WTC11 (cell line): ENCODE results near the gene PRX. TPM values are rescaled to one million over a fixed set of nuclear protein-coding genes. Genes with fewer than 3 reads are reported as not detected.
A peak's percentile ranks its signal among the peaks of the same experiment; 100 is the strongest.

Experiments
- ATAC-seq: fragments of 200-7000 bp; cut with Tn5 transposase; 2 replicates; pipeline ENCODE4 v1.10.0; 2021; ENCODE audit warnings: mild to moderate bottlenecking, moderate library complexity
- Bru-seq: library from RNA; stranded (reverse); fragments of 400-500 nt; gene quantifications from one replicate; lab custom pipeline; 2021; lab: Mats Ljungman, UMichigan
- CTCF ChIA-PET: fragments of 300-600 bp; sonication (Branson Sonifier 250); formaldehyde crosslinking; loops from one replicate; lab custom pipeline; 2021; ENCODE audit warnings: antibody characterized with exemption; lab: Charles Lee
- POLR2A ChIA-PET: fragments of 350-600 bp; sonication (Branson Sonifier 250); formaldehyde crosslinking; loops from one replicate; lab custom pipeline; 2021; ENCODE audit warnings: antibody characterized with exemption; lab: Charles Lee
- DNase-seq: peaks from one replicate; pipeline ENCODE4 v3.0.0; 2021; ENCODE audit warnings: low spot score
- H3K27ac Mint-ChIP-seq: 2 replicates; pipeline ENCODE4 v1.8.0; 2021; ENCODE audit warnings: mixed read lengths
- H3K27me3 Mint-ChIP-seq: 2 replicates; pipeline ENCODE4 v1.8.0; 2021; ENCODE audit warnings: low read depth, mild to moderate bottlenecking, moderate library complexity, mixed read lengths
- H3K36me3 Mint-ChIP-seq: 2 replicates; pipeline ENCODE4 v1.8.0; 2021; ENCODE audit warnings: mixed read lengths
- H3K4me1 Mint-ChIP-seq: 2 replicates; pipeline ENCODE4 v1.8.0; 2022; ENCODE audit warnings: mixed read lengths
- H3K4me3 Mint-ChIP-seq: 2 replicates; pipeline ENCODE4 v1.8.0; 2021; ENCODE audit warnings: mild to moderate bottlenecking, moderate library complexity, mixed read lengths
- H3K9me3 Mint-ChIP-seq: 2 replicates; pipeline ENCODE4 v1.8.0; 2021; ENCODE audit warnings: mixed read lengths
- GABPB1 ChIP-seq: sonication (generic); formaldehyde crosslinking; IDR thresholded peaks from 2 replicates; pipeline ENCODE4 v1.8.1; 2023; ENCODE audit warnings: mild to moderate bottlenecking, missing genetic modification reagents
- GRHL2 ChIP-seq: fragments of 250-450 bp; sonication (Bioruptor Pico); IDR thresholded peaks from 2 replicates; pipeline ENCODE4 v1.8.0; 2022; ENCODE audit warnings: mild to moderate bottlenecking, moderate library complexity; ENCODE audit not compliant: insufficient replicate concordance, severe bottlenecking
- GTF2I ChIP-seq: fragments of 250-450 bp; sonication (Bioruptor Pico); conservative IDR thresholded peaks from 2 replicates; pipeline ENCODE4 v1.4.0; 2021; ENCODE audit warnings: mild to moderate bottlenecking
- NR1H2 ChIP-seq: sonication (generic); formaldehyde crosslinking; IDR thresholded peaks from 2 replicates; pipeline ENCODE4 v1.9.0; 2021; ENCODE audit warnings: mild to moderate bottlenecking, moderate library complexity, missing genetic modification reagents
- SP1 ChIP-seq: sonication (generic); formaldehyde crosslinking; conservative IDR thresholded peaks from 2 replicates; pipeline ENCODE4 v1.8.1; 2022; ENCODE audit warnings: missing genetic modification reagents
- ZNF232 ChIP-seq: sonication (generic); formaldehyde crosslinking; IDR thresholded peaks from 2 replicates; pipeline ENCODE4 v1.8.0; 2022; ENCODE audit warnings: mild to moderate bottlenecking, missing genetic modification reagents
- long read RNA-seq, 3 experiments: library from RNA in 1 of 3; library from capped mRNA in 1 of 3; library from polyadenylated mRNA in 1 of 3; unstranded in 2 of 3; stranded (forward) in 1 of 3; transcript quantifications; one replicate each; pipeline ENCODE4 v2.0.0, GENCODE V29; 2021
- total RNA-seq: library from RNA; stranded (reverse); gene quantifications from 3 replicates; pipeline ENCODE4 v1.2.3, GENCODE V29; 2021
- TF ChIP-seq, protein P1 (sequence below): sonication (generic); formaldehyde crosslinking; IDR thresholded peaks from 2 replicates; pipeline ENCODE4 v1.8.0; 2022; ENCODE audit warnings: missing genetic modification reagents
- TF ChIP-seq, protein P2 (sequence below): fragments of 250-450 bp; sonication (Bioruptor Pico); IDR thresholded peaks from 2 replicates; pipeline ENCODE4 v1.9.0; 2021; ENCODE audit warnings: mild to moderate bottlenecking
- TF ChIP-seq, protein P3 (sequence below): fragments of 250-450 bp; sonication (Bioruptor Pico); IDR thresholded peaks from 2 replicates; pipeline ENCODE4 v1.9.0; 2021; ENCODE audit warnings: moderate library complexity, mild to moderate bottlenecking, inconsistent platforms, borderline replicate concordance
- TF ChIP-seq, protein P4 (sequence below): sonication (generic); formaldehyde crosslinking; IDR thresholded peaks from 2 replicates; pipeline ENCODE4 v1.8.0; 2023; ENCODE audit warnings: missing genetic modification reagents
- TF ChIP-seq, protein P5 (sequence below): sonication (generic); formaldehyde crosslinking; IDR thresholded peaks from 2 replicates; pipeline ENCODE4 v1.8.1; 2023; ENCODE audit warnings: mild to moderate bottlenecking, missing genetic modification reagents
- TF ChIP-seq, protein P6 (sequence below): sonication (generic); formaldehyde crosslinking; IDR thresholded peaks from 2 replicates; pipeline ENCODE4 v1.8.1; 2022; ENCODE audit warnings: missing genetic modification reagents, borderline replicate concordance

PRX gene, protein sequence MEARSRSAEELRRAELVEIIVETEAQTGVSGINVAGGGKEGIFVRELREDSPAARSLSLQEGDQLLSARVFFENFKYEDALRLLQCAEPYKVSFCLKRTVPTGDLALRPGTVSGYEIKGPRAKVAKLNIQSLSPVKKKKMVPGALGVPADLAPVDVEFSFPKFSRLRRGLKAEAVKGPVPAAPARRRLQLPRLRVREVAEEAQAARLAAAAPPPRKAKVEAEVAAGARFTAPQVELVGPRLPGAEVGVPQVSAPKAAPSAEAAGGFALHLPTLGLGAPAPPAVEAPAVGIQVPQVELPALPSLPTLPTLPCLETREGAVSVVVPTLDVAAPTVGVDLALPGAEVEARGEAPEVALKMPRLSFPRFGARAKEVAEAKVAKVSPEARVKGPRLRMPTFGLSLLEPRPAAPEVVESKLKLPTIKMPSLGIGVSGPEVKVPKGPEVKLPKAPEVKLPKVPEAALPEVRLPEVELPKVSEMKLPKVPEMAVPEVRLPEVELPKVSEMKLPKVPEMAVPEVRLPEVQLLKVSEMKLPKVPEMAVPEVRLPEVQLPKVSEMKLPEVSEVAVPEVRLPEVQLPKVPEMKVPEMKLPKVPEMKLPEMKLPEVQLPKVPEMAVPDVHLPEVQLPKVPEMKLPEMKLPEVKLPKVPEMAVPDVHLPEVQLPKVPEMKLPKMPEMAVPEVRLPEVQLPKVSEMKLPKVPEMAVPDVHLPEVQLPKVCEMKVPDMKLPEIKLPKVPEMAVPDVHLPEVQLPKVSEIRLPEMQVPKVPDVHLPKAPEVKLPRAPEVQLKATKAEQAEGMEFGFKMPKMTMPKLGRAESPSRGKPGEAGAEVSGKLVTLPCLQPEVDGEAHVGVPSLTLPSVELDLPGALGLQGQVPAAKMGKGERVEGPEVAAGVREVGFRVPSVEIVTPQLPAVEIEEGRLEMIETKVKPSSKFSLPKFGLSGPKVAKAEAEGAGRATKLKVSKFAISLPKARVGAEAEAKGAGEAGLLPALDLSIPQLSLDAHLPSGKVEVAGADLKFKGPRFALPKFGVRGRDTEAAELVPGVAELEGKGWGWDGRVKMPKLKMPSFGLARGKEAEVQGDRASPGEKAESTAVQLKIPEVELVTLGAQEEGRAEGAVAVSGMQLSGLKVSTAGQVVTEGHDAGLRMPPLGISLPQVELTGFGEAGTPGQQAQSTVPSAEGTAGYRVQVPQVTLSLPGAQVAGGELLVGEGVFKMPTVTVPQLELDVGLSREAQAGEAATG (N-terminal part only)
- total RNA-seq (8.2 to 8.4 TPM (median 8.3 TPM) in 3 replicates), Bru-seq, nascent RNA (percentile 42 among the genes with signal in this experiment)
- long read RNA-seq, experiment 1, full-length matches to known transcripts = 4 of 18 reads
- long read RNA-seq, experiment 1, partial matches to known transcripts = 5 of 18 reads
- long read RNA-seq, experiment 1, other reads (novel, unspliced or antisense) = 9 of 18 reads
- long read RNA-seq, experiment 2, full-length matches to known transcripts = 1 of 11 reads
- long read RNA-seq, experiment 2, partial matches to known transcripts = 1 of 11 reads
- long read RNA-seq, experiment 2, other reads (novel, unspliced or antisense) = 9 of 11 reads
- long read RNA-seq, experiment 3, partial matches to known transcripts = 0 of 11 reads
- long read RNA-seq, experiment 3, other reads (novel, unspliced or antisense) = 11 of 11 reads

DNA sequence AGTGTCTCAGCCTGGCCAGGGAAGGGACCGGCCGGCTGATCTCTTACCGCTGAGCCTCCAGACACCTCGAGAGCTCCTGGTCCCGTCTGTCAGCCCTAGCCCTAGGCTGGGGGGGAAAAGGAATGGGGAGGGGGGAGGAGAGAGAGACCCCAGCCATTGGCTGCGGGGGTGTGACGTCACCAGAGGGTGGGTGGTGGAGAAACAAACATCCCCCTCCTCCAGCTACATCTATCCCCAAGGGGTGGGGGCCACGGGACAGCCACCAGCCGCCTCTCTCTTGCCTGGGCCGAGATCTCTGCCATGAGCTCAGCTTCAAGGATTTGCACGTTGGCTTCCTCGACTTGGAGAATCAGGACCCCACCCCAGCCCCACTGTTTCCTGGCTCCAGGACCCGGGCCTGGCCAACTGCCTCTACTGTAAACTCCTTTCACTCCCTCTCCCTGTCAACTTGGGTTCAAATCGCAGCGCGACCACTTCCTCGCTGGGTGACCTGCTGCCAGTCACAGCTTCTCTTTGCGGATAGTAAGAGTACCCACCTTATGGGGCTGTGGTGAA is at the start of gene PRX:
TSS of gene PRX (minus strand) at position 88 of the 555 bp plus-strand sequence. CDS start 5,446 bp downstream, outside the sequence.
- Mint-ChIP-seq H3K4me1 (peaks cover 43% of the 10 kb centered on the region), H3K27ac (peak within 1 kb of the TSS; percentile 95), H3K36me3 (no peaks in the 10 kb centered on the region), H3K4me3 (peak within 1 kb of the TSS; percentile 62), H3K27me3 (no peaks in the 10 kb centered on the region), H3K9me3 (no peaks in the 10 kb centered on the region)
- DNase-seq = peak; percentile 88
- ChIA-PET POLR2A (interaction anchor here (0.6 to 2.2 kb wide), 6 partner anchors 10 to 147 kb away, joined by 3 to 11 read pairs (median 7); partner anchors contain the start of gene SERTAD1), CTCF (interaction anchor here (0.6 to 2.2 kb wide), 10 partner anchors 7 to 190 kb away, joined by 3 to 9 read pairs (median 4); partner anchors contain the start of gene SERTAD3)
- ATAC-seq = peak; percentile 71
- TF ChIP-seq, protein P1, sequence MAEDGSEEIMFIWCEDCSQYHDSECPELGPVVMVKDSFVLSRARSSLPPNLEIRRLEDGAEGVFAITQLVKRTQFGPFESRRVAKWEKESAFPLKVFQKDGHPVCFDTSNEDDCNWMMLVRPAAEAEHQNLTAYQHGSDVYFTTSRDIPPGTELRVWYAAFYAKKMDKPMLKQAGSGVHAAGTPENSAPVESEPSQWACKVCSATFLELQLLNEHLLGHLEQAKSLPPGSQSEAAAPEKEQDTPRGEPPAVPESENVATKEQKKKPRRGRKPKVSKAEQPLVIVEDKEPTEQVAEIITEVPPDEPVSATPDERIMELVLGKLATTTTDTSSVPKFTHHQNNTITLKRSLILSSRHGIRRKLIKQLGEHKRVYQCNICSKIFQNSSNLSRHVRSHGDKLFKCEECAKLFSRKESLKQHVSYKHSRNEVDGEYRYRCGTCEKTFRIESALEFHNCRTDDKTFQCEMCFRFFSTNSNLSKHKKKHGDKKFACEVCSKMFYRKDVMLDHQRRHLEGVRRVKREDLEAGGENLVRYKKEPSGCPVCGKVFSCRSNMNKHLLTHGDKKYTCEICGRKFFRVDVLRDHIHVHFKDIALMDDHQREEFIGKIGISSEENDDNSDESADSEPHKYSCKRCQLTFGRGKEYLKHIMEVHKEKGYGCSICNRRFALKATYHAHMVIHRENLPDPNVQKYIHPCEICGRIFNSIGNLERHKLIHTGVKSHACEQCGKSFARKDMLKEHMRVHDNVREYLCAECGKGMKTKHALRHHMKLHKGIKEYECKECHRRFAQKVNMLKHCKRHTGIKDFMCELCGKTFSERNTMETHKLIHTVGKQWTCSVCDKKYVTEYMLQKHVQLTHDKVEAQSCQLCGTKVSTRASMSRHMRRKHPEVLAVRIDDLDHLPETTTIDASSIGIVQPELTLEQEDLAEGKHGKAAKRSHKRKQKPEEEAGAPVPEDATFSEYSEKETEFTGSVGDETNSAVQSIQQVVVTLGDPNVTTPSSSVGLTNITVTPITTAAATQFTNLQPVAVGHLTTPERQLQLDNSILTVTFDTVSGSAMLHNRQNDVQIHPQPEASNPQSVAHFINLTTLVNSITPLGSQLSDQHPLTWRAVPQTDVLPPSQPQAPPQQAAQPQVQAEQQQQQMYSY (CRISPR knock-in tag) = no peak
- TF ChIP-seq SP1 (CRISPR knock-in tag) = 0 out of 2 replicates have a peak, but pooled peaks have one; percentile 27
- TF ChIP-seq ZNF232 (CRISPR knock-in tag) = no peak
- TF ChIP-seq, all 79 proteins: peak for 1

DNA sequence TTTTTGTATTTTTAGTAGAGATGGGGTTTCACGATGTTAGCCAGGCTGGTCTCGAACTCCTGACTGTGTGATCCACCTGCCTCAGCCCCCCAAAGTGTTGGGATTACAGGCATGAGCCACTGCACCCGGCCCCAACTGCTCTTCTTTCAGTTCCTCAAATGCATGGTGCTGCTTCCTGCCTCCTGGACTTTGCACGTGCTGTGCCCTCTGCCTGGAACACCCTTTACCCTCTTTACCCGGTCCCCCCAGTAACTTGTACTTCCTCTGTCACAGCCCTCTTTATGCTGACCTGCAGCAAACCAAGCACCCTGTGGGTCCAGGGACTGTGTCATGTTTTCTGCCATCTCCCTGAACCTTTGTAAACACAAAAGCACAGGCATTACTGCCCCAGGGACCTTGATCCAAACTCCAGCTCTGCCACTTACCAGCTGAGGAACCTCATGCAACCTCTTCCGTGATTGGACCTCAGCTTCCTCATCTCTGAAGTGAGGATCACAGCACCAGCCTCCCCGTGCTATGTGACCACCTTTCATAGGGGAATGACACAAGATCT is 48.6 kb upstream of the PRX start:
- Mint-ChIP-seq H3K36me3 (0 out of 2 replicates have a peak, but pooled peaks cover 2% of the 10 kb centered on the region), H3K4me3 (no peak overlapping the region), H3K27ac (no peak overlapping the region), H3K9me3 (no peaks in the 10 kb centered on the region), H3K27me3 (peaks cover 12% of the 10 kb centered on the region), H3K4me1 (peaks cover 16% of the 10 kb centered on the region)
- DNase-seq = no peak
- no peak for ATAC-seq
- POLR2A ChIA-PET = no interaction called here
- CTCF ChIA-PET = interaction anchor here (1.0 to 4.7 kb wide), 3 partner anchors 8 to 41 kb away, joined by 4 to 57 read pairs (median 7); no protein-coding TSS in a partner anchor
- TF ChIP-seq, protein P2, sequence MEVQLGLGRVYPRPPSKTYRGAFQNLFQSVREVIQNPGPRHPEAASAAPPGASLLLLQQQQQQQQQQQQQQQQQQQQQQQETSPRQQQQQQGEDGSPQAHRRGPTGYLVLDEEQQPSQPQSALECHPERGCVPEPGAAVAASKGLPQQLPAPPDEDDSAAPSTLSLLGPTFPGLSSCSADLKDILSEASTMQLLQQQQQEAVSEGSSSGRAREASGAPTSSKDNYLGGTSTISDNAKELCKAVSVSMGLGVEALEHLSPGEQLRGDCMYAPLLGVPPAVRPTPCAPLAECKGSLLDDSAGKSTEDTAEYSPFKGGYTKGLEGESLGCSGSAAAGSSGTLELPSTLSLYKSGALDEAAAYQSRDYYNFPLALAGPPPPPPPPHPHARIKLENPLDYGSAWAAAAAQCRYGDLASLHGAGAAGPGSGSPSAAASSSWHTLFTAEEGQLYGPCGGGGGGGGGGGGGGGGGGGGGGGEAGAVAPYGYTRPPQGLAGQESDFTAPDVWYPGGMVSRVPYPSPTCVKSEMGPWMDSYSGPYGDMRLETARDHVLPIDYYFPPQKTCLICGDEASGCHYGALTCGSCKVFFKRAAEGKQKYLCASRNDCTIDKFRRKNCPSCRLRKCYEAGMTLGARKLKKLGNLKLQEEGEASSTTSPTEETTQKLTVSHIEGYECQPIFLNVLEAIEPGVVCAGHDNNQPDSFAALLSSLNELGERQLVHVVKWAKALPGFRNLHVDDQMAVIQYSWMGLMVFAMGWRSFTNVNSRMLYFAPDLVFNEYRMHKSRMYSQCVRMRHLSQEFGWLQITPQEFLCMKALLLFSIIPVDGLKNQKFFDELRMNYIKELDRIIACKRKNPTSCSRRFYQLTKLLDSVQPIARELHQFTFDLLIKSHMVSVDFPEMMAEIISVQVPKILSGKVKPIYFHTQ (CRISPR knock-in tag) = no peak
- TF ChIP-seq, protein P3, sequence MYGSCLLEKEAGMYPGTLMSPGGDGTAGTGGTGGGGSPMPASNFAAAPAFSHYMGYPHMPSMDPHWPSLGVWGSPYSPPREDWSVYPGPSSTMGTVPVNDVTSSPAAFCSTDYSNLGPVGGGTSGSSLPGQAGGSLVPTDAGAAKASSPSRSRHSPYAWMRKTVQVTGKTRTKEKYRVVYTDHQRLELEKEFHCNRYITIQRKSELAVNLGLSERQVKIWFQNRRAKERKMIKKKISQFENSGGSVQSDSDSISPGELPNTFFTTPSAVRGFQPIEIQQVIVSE (CRISPR knock-in tag) = no peak
- TF ChIP-seq SP1 (CRISPR knock-in tag) (no peak), GTF2I (no peak), GABPB1 (no peak), NR1H2 (CRISPR knock-in tag) (no peak), GRHL2 (CRISPR knock-in tag) (no peak)
- TF ChIP-seq, protein P4, sequence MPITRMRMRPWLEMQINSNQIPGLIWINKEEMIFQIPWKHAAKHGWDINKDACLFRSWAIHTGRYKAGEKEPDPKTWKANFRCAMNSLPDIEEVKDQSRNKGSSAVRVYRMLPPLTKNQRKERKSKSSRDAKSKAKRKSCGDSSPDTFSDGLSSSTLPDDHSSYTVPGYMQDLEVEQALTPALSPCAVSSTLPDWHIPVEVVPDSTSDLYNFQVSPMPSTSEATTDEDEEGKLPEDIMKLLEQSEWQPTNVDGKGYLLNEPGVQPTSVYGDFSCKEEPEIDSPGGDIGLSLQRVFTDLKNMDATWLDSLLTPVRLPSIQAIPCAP (CRISPR knock-in tag) = no peak
- TF ChIP-seq, protein P5, sequence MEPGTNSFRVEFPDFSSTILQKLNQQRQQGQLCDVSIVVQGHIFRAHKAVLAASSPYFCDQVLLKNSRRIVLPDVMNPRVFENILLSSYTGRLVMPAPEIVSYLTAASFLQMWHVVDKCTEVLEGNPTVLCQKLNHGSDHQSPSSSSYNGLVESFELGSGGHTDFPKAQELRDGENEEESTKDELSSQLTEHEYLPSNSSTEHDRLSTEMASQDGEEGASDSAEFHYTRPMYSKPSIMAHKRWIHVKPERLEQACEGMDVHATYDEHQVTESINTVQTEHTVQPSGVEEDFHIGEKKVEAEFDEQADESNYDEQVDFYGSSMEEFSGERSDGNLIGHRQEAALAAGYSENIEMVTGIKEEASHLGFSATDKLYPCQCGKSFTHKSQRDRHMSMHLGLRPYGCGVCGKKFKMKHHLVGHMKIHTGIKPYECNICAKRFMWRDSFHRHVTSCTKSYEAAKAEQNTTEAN (CRISPR knock-in tag) = no peak
- TF ChIP-seq, protein P6, sequence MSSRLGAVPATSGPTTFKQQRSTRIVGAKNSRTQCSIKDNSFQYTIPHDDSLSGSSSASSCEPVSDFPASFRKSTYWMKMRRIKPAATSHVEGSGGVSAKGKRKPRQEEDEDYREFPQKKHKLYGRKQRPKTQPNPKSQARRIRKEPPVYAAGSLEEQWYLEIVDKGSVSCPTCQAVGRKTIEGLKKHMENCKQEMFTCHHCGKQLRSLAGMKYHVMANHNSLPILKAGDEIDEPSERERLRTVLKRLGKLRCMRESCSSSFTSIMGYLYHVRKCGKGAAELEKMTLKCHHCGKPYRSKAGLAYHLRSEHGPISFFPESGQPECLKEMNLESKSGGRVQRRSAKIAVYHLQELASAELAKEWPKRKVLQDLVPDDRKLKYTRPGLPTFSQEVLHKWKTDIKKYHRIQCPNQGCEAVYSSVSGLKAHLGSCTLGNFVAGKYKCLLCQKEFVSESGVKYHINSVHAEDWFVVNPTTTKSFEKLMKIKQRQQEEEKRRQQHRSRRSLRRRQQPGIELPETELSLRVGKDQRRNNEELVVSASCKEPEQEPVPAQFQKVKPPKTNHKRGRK = no peak
